CD8-positive, alpha-beta memory T cell (primary cell): ENCODE results near the gene COX5A. TPM values are rescaled to one million over a fixed set of nuclear protein-coding genes. Genes with fewer than 3 reads are reported as not detected.

Experiments
- CTCF ChIA-PET: fragments of 350-600 bp; sonication (Branson Sonifier 250); formaldehyde crosslinking; loops from one replicate; lab custom pipeline; 2021; ENCODE audit warnings: antibody characterized with exemption; lab: Charles Lee
- POLR2A ChIA-PET: fragments of 350-600 bp; sonication (Branson Sonifier 250); formaldehyde crosslinking; loops from one replicate; lab custom pipeline; 2021; ENCODE audit warnings: antibody characterized with exemption; lab: Charles Lee
- DNase-seq, 5 donors: peaks; one replicate each; pipeline versions ENCODE4 v3.0.0 to v3.0.0-alpha.2; 2020 to 2022; ENCODE audit warnings: mixed read lengths in 1 of 5
- H3K27ac ChIP-seq: one replicate; pipeline ENCODE4 v1.7.0; 2013; ENCODE audit warnings: low read depth, mild to moderate bottlenecking, low read length, moderate library complexity
- H3K27me3 ChIP-seq: 2 replicates; pipeline ENCODE4 v1.7.0; 2013; ENCODE audit warnings: low read length, mild to moderate bottlenecking; ENCODE audit not compliant: insufficient read depth, poor library complexity, severe bottlenecking
- H3K36me3 ChIP-seq: 2 replicates; pipeline ENCODE4 v1.7.0; 2013; ENCODE audit warnings: mild to moderate bottlenecking, low read length, moderate library complexity; ENCODE audit not compliant: insufficient read depth
- H3K4me1 ChIP-seq: 2 replicates; pipeline ENCODE4 v1.7.0; 2013; ENCODE audit warnings: mild to moderate bottlenecking, low read length, moderate library complexity; ENCODE audit not compliant: insufficient read depth
- H3K4me3 ChIP-seq: 2 replicates; pipeline ENCODE4 v1.7.0; 2013; ENCODE audit warnings: mild to moderate bottlenecking, low read length
- H3K9me3 ChIP-seq: 2 replicates; pipeline ENCODE4 v1.7.0; 2013; ENCODE audit warnings: mild to moderate bottlenecking, low read length
- H3K27ac Mint-ChIP-seq, 8 donors: one replicate each; pipeline ENCODE4 v1.8.0; 2020 to 2021; ENCODE audit warnings: mixed read lengths in 8 of 8, mild to moderate bottlenecking in 6 of 8, inconsistent platforms in 3 of 8, moderate library complexity in 3 of 8
- H3K27me3 Mint-ChIP-seq, 2 donors: one replicate each; pipeline ENCODE4 v1.8.0; 2020 to 2021; ENCODE audit warnings: mixed read lengths in 2 of 2, mild to moderate bottlenecking in 1 of 2, moderate library complexity in 1 of 2
- H3K36me3 Mint-ChIP-seq, 3 donors: one replicate each; pipeline ENCODE4 v1.8.0; 2020 to 2021; ENCODE audit warnings: mixed read lengths in 3 of 3, inconsistent platforms in 1 of 3, mild to moderate bottlenecking in 1 of 3
- H3K4me1 Mint-ChIP-seq, 3 donors: one replicate each; pipeline ENCODE4 v1.8.0; 2020 to 2021; ENCODE audit warnings: mixed read lengths in 3 of 3, inconsistent platforms in 1 of 3, mild to moderate bottlenecking in 1 of 3
- H3K4me3 Mint-ChIP-seq, 7 donors: one replicate each; pipeline ENCODE4 v1.8.0; 2020 to 2021; ENCODE audit warnings: mixed read lengths in 7 of 7, mild to moderate bottlenecking in 6 of 7, moderate library complexity in 4 of 7, inconsistent platforms in 2 of 7
- H3K9me3 Mint-ChIP-seq, 5 donors: one replicate each; pipeline ENCODE4 v1.8.0; 2020 to 2022; ENCODE audit warnings: mixed read lengths in 5 of 5, mild to moderate bottlenecking in 3 of 5, moderate library complexity in 2 of 5, inconsistent platforms in 1 of 5
- polyA plus RNA-seq: library from polyadenylated mRNA; unstranded; fragments of 300-500 nt; fragmentation: Illumina TruSeq; gene quantifications from one replicate; pipeline ENCODE4 v1.2.3, GENCODE V29; 2021
- total RNA-seq, 2 experiments: library from RNA; stranded (reverse); gene quantifications; one replicate each; pipeline ENCODE4 v1.2.3, GENCODE V29; 2021

COX5A gene
- total and polyA plus RNA-seq, 3 experiments from 2014 or later, result 326 to 362 (median 351) TPM

DNA sequence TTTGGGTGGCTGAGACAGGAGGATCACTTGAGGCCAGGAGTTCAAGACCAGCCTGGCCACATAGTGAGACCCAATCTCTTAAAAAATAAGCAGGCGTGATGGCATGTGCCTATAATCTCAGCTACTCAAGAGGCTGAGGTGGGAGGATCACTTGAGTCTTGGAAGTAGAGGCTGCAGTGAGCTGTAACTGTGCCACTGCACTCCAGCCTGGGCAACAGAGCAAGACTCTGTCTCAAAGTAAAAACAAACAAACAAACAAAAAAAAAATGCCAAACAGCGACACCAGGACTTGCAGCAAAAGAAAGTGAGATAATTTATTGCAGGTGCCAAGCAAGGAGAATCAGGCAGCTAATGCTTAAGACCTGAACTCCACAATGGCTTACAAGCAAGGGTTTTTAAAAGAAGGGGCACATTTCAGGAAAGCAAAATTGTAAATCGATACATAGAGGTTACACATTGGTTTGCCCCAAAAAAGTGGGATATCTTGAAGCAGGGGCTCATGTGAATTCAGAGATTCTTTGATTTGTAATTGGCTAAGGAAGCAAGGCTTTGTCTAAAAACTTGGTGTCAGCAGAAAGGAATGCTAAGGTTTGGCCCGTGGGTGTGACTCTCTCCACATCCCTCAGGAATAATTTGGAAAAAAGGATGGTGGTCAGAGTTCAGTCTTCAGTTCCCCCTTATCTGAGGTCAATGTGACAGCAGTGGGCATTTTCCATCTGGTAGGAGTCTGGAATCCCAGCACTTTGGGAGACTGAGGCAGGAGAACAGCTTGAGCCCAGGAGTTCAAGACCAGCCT is 53.2 kb downstream of the COX5A start:
- no peak overlapping the region for H3K4me3 ChIP-seq
- peaks cover 6% of the 10 kb centered on the region for H3K4me1 ChIP-seq
- no peak for DNase-seq
- Mint-ChIP-seq H3K36me3 (no peaks in the 10 kb centered on the region), H3K27me3 (no peaks in the 10 kb centered on the region), H3K9me3 (no peaks in the 10 kb centered on the region), H3K4me1 (peaks cover 14 to 21% (median 17%) of the 10 kb centered on the region in 3 donors), H3K4me3 (no peak overlapping the region), H3K27ac (no peak overlapping the region)
- H3K27me3 ChIP-seq, result no peaks in the 10 kb centered on the region
- H3K36me3 ChIP-seq, result no peaks in the 10 kb centered on the region
- no peak overlapping the region for H3K27ac ChIP-seq
- no peaks in the 10 kb centered on the region for H3K9me3 ChIP-seq
- CTCF ChIA-PET, result interaction anchor here (1.4 to 2.7 kb wide), 3 partner anchors 15 to 115 kb away, joined by 5 to 10 read pairs (median 6); no protein-coding TSS in a partner anchor
- POLR2A ChIA-PET, result no interaction called here

- no peak overlapping the region for H3K4me3 Mint-ChIP-seq
- no peaks in the 10 kb centered on the region for H3K27me3 ChIP-seq
- H3K27ac ChIP-seq, result no peak overlapping the region
- ChIA-PET CTCF (interaction anchor here (1.0 to 2.4 kb wide), 2 partner anchors 9 to 19 kb away, joined by 3 to 11 read pairs; no protein-coding TSS in a partner anchor), POLR2A (no interaction called here)
- no peak for DNase-seq
- peak overlapping the region in 1 of 8 donors; percentile 91 for H3K27ac Mint-ChIP-seq
- no peak overlapping the region for H3K4me3 ChIP-seq
- H3K9me3 ChIP-seq, result no peaks in the 10 kb centered on the region
- peaks cover 7 to 11% (median 10%) of the 10 kb centered on the region in 3 donors for H3K4me1 Mint-ChIP-seq
- H3K36me3 ChIP-seq, result no peaks in the 10 kb centered on the region
- H3K4me1 ChIP-seq, result no peaks in the 10 kb centered on the region
- H3K27me3 Mint-ChIP-seq, result no peaks in the 10 kb centered on the region
- no peaks in the 10 kb centered on the region for H3K36me3 Mint-ChIP-seq
- H3K9me3 Mint-ChIP-seq, result no peaks in the 10 kb centered on the region
Measured at GRCh38 chr15:74882528-74882927, 55.3 kb downstream of the COX5A start.

GRCh38 chr15:74878273-74878672 is 59.6 kb downstream of the COX5A start:
- H3K9me3 ChIP-seq, result no peaks in the 10 kb centered on the region
- CTCF ChIA-PET, result no interaction called here
- H3K27ac Mint-ChIP-seq, result peak overlapping the region in 1 of 8 donors; percentile 66
- H3K27me3 ChIP-seq, result no peaks in the 10 kb centered on the region
- peaks cover 6 to 14% (median 8%) of the 10 kb centered on the region in 3 donors for H3K4me1 Mint-ChIP-seq
- POLR2A ChIA-PET, result no interaction called here
- H3K4me1 ChIP-seq, result peaks cover 5% of the 10 kb centered on the region
- H3K4me3 Mint-ChIP-seq, result no peak overlapping the region
- H3K4me3 ChIP-seq, result no peak overlapping the region
- H3K27ac ChIP-seq, result no peak overlapping the region
- peaks cover 0 to 3% (median 0%) of the 10 kb centered on the region in 3 donors for H3K36me3 Mint-ChIP-seq
- no peaks in the 10 kb centered on the region for H3K36me3 ChIP-seq
- H3K9me3 Mint-ChIP-seq, result no peaks in the 10 kb centered on the region
- no peak for DNase-seq
- H3K27me3 Mint-ChIP-seq, result no peaks in the 10 kb centered on the region

GRCh38 chr15:74873756-74874424 is 64.0 kb downstream of the COX5A start:
- H3K4me1 ChIP-seq, result peaks cover 34% of the 10 kb centered on the region
- Mint-ChIP-seq H3K9me3 (no peaks in the 10 kb centered on the region), H3K4me1 (peaks cover 40 to 48% (median 43%) of the 10 kb centered on the region in 3 donors), H3K27ac (peak overlapping the region; percentile 95 to 100 (median 96)), H3K36me3 (peaks cover 0 to 26% (median 0%) of the 10 kb centered on the region in 3 donors), H3K27me3 (no peaks in the 10 kb centered on the region), H3K4me3 (peak overlapping the region; percentile 94 to 100 (median 97))
- CTCF ChIA-PET, result interaction anchor here (1.1 to 3.1 kb wide), 5 partner anchors 16 to 32 kb away, joined by 3 to 17 read pairs (median 3); partner anchors contain the start of genes FAM219B and ULK3
- no peaks in the 10 kb centered on the region for H3K27me3 ChIP-seq
- no peaks in the 10 kb centered on the region for H3K36me3 ChIP-seq
- peak overlapping the region; percentile 96 for H3K27ac ChIP-seq
- no peak for DNase-seq
- no peaks in the 10 kb centered on the region for H3K9me3 ChIP-seq
- POLR2A ChIA-PET, result interaction anchor here (0.7 to 1.3 kb wide), 3 partner anchors 15 to 84 kb away, joined by 3 to 6 read pairs (median 3); partner anchors contain the start of gene MPI
- peak overlapping the region; percentile 92 for H3K4me3 ChIP-seq

DNA sequence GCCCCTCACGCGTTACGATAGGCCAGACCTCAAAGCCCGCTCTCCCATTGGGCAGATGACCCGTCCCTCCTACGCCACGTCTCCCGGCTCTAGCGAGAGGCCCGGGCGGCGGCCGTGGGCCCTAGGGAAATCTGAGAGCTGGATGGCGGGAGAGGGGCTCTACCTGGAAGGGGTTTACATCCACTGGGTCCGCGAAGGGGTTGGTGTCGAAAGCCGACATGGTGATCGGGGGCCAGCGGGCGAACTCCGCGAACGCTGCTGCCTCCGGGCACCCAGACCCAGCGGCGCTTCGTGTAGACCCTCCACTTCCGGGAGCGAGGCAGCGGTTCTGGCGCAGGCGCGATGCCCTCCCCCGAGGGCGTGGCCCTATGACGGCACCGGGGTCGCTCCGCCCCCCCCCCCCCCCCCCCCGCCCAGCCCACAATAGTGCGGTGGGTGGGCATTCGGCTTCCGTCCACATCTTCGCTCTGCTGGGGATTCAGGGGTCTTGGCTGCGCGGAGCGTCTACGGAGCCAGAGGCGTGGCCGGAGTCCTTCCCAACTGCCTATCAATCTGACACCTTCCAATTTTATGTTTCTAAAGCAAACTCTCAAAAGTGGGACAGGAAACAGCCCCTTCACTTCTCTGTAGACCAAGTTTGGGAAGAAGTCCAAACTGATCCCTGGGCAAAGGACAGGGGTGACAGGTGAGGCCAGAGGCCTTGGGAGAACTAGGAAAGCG is 64.7 kb downstream of the COX5A start, which contains the start of gene SCAMP2:
SCAMP2 (minus strand) TSS at position 330 of the 720 bp plus-strand sequence; CDS start at position 220, 110 bp downstream.
- DNase-seq, result peak; percentile 87 to 95 (median 93)
- Mint-ChIP-seq H3K36me3 (peaks cover 0 to 30% (median under 1%) of the 10 kb centered on the region in 3 donors), H3K4me1 (peaks cover 43 to 54% (median 50%) of the 10 kb centered on the region in 3 donors), H3K27ac (peak within 1 kb of the TSS; percentile 95 to 100 (median 96)), H3K9me3 (no peaks in the 10 kb centered on the region), H3K4me3 (peak within 1 kb of the TSS; percentile 94 to 100 (median 97)), H3K27me3 (no peaks in the 10 kb centered on the region)
- POLR2A ChIA-PET, result no interaction called here
- CTCF ChIA-PET, result interaction anchor here (1.1 to 3.1 kb wide), 4 partner anchors 20 to 33 kb away, joined by 3 to 17 read pairs (median 4); partner anchors contain the start of genes FAM219B and ULK3
- no peaks in the 10 kb centered on the region for H3K36me3 ChIP-seq
- peak within 1 kb of the TSS; percentile 98 for H3K4me3 ChIP-seq
- peak within 1 kb of the TSS; percentile 96 for H3K27ac ChIP-seq
- peaks cover 40% of the 10 kb centered on the region for H3K4me1 ChIP-seq
- no peaks in the 10 kb centered on the region for H3K27me3 ChIP-seq
- no peaks in the 10 kb centered on the region for H3K9me3 ChIP-seq

GRCh38 chr15:74872702-74873035 is 65.2 kb downstream of the COX5A start:
- CTCF ChIA-PET, result no interaction called here
- peaks cover 48 to 60% (median 56%) of the 10 kb centered on the region in 3 donors for H3K4me1 Mint-ChIP-seq
- Histone ChIP-seq H3K36me3 (no peaks in the 10 kb centered on the region), H3K27ac (peak overlapping the region; percentile 96), H3K9me3 (no peaks in the 10 kb centered on the region), H3K4me1 (peaks cover 46% of the 10 kb centered on the region), H3K27me3 (no peaks in the 10 kb centered on the region), H3K4me3 (peak overlapping the region; percentile 98)
- POLR2A ChIA-PET, result interaction anchor here (0.6 kb wide), 1 partner anchor 57 kb away, joined by 3 read pairs; no protein-coding TSS in a partner anchor
- peak overlapping the region; percentile 94 to 100 (median 96) for H3K27ac Mint-ChIP-seq
- H3K27me3 Mint-ChIP-seq, result peaks cover 0 to 1% of the 10 kb centered on the region in 2 donors
- H3K4me3 Mint-ChIP-seq, result peak overlapping the region; percentile 94 to 100 (median 97)
- no peak for DNase-seq
- H3K36me3 Mint-ChIP-seq, result peaks cover 3 to 35% (median 4%) of the 10 kb centered on the region in 3 donors
- no peaks in the 10 kb centered on the region for H3K9me3 Mint-ChIP-seq
